Measurements from ENCODE around the gene SCLY. TPM values are rescaled to one million over a fixed set of nuclear protein-coding genes. Genes with fewer than 3 reads are reported as not detected.

SCLY gene
- total RNA-seq, 1 donor from 2014 or later: 44.0 TPM

GRCh38 chr2:238104691-238105371 is 44.0 kb downstream of the SCLY start:
- Mint-ChIP-seq H3K36me3 (ENCODE audit: unreplicated experiment) (no peaks in the 10 kb centered on the region), H3K27me3 (ENCODE audit: unreplicated experiment) (peaks cover 10% of the 10 kb centered on the region), H3K4me3 (ENCODE audit: unreplicated experiment) (no peak overlapping the region), H3K4me1 (ENCODE audit: low read depth, unreplicated experiment) (peaks cover 15% of the 10 kb centered on the region), H3K9me3 (ENCODE audit: unreplicated experiment) (peaks cover 6% of the 10 kb centered on the region), H3K27ac (ENCODE audit: unreplicated experiment) (no peak overlapping the region)
- no peak for TF ChIP-seq CTCF (IDR thresholded peaks at IDR 0.05; ENCODE audit: partially characterized antibody, unreplicated experiment)
- DNase-seq: no peak

GRCh38 chr2:238105506-238106338 is 44.9 kb downstream of the SCLY start:
- Mint-ChIP-seq H3K4me3 (ENCODE audit: unreplicated experiment) (no peak overlapping the region), H3K27me3 (ENCODE audit: unreplicated experiment) (peaks cover 13% of the 10 kb centered on the region), H3K4me1 (ENCODE audit: low read depth, unreplicated experiment) (peaks cover 15% of the 10 kb centered on the region), H3K36me3 (ENCODE audit: unreplicated experiment) (no peaks in the 10 kb centered on the region), H3K27ac (ENCODE audit: unreplicated experiment) (no peak overlapping the region), H3K9me3 (ENCODE audit: unreplicated experiment) (peaks cover 10% of the 10 kb centered on the region)
- TF ChIP-seq CTCF (IDR thresholded peaks at IDR 0.05; ENCODE audit: partially characterized antibody, unreplicated experiment): no peak
- no peak for DNase-seq

- Mint-ChIP-seq H3K4me3 (ENCODE audit: unreplicated experiment) (no peak overlapping the region), H3K36me3 (ENCODE audit: unreplicated experiment) (no peaks in the 10 kb centered on the region), H3K4me1 (ENCODE audit: low read depth, unreplicated experiment) (peaks cover 15% of the 10 kb centered on the region), H3K27ac (ENCODE audit: unreplicated experiment) (no peak overlapping the region), H3K27me3 (ENCODE audit: unreplicated experiment) (peaks cover 13% of the 10 kb centered on the region), H3K9me3 (ENCODE audit: unreplicated experiment) (peaks cover 12% of the 10 kb centered on the region)
- peak; percentile 27 for DNase-seq
- TF ChIP-seq CTCF (IDR thresholded peaks at IDR 0.05; ENCODE audit: partially characterized antibody, unreplicated experiment): no peak
These were observed 45.5 kb downstream of the SCLY start for GRCh38 chr2:238106339-238106697.

- DNase-seq: peak; percentile 45
- Mint-ChIP-seq H3K4me3 (ENCODE audit: unreplicated experiment) (no peak overlapping the region), H3K27me3 (ENCODE audit: unreplicated experiment) (peaks cover 13% of the 10 kb centered on the region), H3K4me1 (ENCODE audit: low read depth, unreplicated experiment) (peaks cover 15% of the 10 kb centered on the region), H3K36me3 (ENCODE audit: unreplicated experiment) (no peaks in the 10 kb centered on the region), H3K27ac (ENCODE audit: unreplicated experiment) (peak overlapping the region; percentile 97), H3K9me3 (ENCODE audit: unreplicated experiment) (peaks cover 16% of the 10 kb centered on the region)
- TF ChIP-seq CTCF (IDR thresholded peaks at IDR 0.05; ENCODE audit: partially characterized antibody, unreplicated experiment): no peak
These were observed 46.1 kb downstream of the SCLY start for GRCh38 chr2:238106698-238107524.

Measured in glutamatergic neuron (in vitro differentiated cells).